Germinal center (tissue), 1 donor: Measurements from ENCODE around the gene CTNNA2.
"Not testable (repeated sequence)": the region's sequence is repeated elsewhere in the genome, so short reads cannot be mapped to it uniquely, and the experiment has no call there.

Experiments
- DNase-seq: peaks from one replicate; pipeline ENCODE4 v3.0.0; 2012; ENCODE audit warnings: mixed read lengths, low spot score

Gene CTNNA2

GRCh38 chr2:80148906-80149305 is 636.1 kb downstream of the CTNNA2 start:
- DNase-seq, result no peak

DNA sequence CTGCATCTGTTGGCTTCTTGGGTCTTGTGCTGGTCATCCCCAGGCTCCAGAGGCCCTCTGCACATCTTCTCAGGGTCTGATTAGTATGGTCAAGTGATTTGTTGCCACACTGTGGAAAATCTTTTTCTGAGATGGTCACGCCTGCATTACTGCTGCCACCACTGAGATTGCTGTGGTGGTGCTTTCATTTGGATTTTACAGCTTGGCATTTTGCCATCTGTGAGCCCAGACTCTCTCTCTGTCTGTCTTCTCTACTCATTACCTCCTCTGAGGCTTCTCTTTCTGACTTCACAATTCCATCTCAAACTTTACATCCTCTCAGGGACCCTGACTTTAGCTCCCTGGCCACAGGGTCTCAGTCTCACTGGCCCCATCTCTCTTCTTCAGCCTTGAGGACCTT is 637.1 kb downstream of the CTNNA2 start:
- no peak for DNase-seq

GRCh38 chr2:80151248-80151647 is 638.4 kb downstream of the CTNNA2 start:
- DNase-seq, result no peak

DNA sequence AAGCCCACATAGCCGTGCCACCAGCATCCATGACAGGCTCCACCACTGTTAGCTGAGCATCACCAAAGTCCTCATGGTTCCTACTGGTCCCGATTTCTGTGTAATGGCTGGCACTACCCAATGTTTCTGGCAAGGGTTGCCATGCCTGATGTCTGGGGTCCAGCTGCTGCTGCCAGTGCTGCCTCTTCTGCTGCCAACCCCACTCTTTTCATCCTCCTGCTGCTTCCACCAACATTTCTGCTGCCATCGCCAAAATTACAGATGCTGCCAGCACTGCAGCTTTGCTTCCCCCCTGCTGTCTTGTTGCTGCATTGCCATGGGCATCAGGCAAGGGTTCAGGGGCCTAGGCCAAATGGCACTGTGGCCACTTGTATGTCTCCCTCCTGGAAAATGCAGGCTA is 638.8 kb downstream of the CTNNA2 start:
- DNase-seq, result no peak

- no peak for DNase-seq
Measured at GRCh38 chr2:80153151-80153550, 640.3 kb downstream of the CTNNA2 start.

DNA sequence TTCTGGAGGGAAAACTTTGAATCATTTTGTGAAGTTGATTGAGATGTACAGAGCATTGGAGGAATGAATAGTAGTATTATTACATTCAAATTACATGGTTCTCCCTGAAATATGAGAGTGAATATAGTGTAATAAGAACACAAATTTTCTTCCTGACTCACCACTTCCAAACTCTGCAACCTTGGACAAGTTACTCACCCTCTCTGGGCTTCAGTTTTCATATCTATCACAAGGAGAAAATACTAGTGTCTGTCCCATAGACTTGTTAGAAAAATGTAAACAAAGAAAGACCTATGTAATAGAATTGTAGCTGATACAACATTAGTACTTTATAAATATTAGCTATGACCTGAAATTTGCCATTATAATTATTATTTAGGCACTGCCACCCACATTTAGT is 640.9 kb downstream of the CTNNA2 start:
- DNase-seq, result no peak

DNA sequence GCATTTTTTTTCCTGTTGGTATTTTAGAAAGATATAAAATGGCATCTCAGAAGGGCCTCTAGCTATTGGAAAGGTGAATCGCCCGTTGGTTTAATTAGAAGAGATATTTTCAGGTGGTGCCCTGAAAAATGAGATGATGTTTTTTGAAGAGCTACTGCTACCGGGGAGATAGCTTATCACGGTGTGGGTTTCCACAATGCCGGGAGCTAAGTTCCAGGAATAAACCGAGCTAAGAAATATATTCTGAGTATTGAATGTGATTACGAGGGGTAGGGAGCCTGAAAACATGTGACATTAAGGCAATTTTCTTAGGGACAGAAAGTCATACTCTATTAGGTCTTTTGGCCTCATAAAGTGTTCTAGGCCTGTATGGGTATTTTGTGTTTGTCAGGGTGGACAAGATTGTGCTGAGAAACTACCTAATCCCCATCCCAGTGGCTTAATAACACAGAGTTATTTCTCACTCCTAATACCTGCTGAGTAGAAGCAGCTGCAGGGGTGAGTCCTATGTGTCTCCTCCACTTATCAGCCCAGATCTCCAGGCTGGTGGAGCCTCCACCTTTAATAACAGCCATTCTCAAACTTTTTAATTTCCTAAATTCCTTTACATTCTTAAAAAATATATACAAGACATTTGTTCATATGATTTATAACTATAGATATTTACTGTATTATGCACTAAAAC is 641.5 kb downstream of the CTNNA2 start:
- no peak for DNase-seq

- no peak for DNase-seq
Measured at GRCh38 chr2:80164375-80164774, 651.5 kb downstream of the CTNNA2 start.

DNA sequence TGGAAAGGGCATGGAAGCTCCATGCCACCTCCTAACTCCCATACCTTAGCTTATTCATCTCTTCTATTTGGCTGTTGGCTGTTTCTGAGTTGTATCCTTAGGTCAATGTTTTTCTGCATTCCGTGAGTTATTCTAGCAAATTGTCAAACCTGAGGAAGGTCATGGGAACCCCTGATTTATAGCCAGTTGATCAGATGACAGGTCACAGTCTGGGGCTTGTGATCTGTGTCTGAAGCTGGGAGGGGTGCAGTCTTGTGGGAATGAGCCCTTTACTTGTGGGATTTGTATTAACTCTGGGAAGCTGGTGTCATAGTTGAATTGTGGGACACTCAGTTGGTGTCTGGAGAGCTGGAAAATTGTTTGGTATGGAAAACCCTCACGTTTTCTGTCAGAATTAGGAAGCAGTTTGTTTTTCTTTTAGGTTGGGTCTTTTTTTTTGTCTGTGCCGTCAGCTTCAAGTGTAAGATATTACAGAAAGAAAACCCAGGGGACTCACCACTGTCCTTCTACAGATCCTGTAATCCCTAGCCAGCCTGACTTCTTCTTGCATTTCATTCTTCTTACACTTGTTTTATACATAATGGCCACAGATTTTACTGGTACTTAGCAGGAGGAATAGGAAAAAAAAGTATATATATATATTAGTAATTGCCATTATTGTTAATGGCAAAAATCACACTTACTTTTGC is 653.8 kb downstream of the CTNNA2 start:
- DNase-seq, result no peak

DNA sequence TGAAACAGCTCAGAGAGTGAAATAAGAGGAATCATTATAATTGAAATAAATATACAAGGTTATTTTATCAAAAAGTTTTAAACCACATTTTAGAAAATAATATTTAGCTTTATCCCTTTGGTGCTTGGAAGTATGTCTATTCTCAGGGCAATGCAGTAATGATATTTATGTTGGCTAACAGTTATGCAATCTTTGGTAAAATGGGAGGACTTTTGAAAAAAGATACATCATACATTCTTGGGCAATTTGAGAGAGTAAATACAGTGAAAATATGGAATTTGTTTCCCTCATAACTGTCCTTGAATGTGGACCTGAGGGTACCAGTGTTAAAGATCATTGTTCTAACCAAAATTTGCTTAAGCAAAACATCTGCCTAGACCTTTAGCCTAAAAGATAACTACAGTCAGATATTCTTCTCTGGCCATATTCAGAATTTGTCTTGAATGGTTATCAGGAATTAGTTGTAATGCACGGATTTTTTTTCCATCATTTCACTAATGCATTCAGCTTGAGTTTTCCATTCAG is 654.5 kb downstream of the CTNNA2 start:
- DNase-seq, result no peak

- DNase-seq, result no peak
Measured at GRCh38 chr2:80168037-80168436, 655.2 kb downstream of the CTNNA2 start.

- no peak for DNase-seq
Measured at GRCh38 chr2:80168801-80169200, 656.0 kb downstream of the CTNNA2 start.

DNA sequence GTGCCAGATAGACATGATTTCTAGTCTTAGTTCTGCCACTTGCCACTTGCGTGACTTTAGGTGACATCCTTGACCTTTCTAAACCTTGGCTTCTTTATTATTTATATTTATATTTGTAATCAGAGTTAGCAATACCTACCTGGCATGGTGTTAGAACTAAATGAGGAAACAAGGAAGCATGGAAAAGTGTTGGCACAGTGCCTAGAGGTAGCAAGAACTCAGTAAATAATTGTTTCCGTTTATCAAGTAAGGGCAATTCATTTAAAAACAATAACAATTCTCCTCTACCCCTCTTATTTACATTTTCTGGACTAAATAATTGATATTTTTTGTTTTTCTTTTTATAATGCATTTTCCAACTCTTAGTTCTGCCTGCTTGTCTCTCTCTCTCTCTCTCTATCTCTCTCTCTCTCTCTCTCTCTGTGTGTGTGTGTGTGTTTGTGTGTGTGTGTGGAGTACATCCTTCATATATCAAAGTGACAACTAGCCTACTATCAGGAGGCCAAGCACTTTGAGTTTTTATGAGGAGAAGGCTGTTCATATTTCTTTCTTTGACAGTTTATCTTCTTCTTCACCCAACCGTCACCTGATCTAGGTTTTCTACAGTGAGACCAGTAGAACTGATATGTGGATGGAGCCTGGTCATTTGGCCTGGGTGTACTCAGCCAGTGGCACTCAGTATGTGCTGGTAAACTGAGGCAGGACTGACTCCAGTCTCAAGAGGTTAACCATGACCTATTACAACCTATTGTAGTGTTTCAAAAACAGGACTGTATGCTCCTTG is 657.2 kb downstream of the CTNNA2 start:
- DNase-seq, result no peak

GRCh38 chr2:80185091-80185490 is 672.2 kb downstream of the CTNNA2 start:
- no peak for DNase-seq

- DNase-seq, result no peak
Measured at GRCh38 chr2:80186262-80186661, 673.4 kb downstream of the CTNNA2 start.

DNA sequence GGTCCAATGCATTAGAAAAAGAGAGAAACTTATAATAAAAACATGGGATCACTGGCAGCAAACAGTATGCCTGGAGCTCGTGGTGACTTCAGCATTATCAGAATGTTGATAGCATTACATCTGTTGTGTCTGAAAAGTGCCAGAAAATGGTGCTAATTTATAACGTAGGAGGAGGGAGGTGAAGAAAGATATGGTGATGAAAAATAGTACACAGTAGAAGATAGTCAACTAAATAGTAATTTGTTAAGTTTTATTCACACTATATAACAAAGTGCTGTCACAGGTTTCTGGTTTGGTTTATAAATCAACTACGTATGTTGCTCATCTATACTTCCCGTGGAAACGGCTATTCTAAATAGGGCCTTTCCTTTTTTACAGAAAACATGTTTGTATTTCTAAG is 674.3 kb downstream of the CTNNA2 start:
- DNase-seq, result no peak

GRCh38 chr2:80190166-80190565 is 677.3 kb downstream of the CTNNA2 start:
- DNase-seq, result no peak

DNA sequence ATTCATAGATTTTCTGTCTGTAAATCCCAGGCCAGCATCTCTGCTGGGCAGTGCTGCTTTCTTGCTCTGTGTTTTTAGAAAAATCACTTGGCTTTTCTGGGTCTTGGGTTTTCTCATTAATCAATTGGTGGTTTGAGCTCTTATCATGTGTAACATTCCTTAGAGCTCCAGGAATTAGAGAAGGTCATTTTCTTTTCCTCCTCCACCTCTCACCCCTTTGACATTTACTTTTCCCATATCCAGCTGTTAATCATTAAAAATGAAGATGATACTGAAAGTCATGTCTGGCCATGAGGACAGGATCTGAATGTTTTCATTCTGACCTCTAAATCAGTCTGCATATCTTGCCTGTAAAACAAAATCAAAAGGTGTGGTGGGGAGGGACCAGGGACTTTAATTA is 680.7 kb downstream of the CTNNA2 start:
- no peak for DNase-seq

- no peak for DNase-seq
Measured at GRCh38 chr2:80195034-80195433, 682.2 kb downstream of the CTNNA2 start.

DNA sequence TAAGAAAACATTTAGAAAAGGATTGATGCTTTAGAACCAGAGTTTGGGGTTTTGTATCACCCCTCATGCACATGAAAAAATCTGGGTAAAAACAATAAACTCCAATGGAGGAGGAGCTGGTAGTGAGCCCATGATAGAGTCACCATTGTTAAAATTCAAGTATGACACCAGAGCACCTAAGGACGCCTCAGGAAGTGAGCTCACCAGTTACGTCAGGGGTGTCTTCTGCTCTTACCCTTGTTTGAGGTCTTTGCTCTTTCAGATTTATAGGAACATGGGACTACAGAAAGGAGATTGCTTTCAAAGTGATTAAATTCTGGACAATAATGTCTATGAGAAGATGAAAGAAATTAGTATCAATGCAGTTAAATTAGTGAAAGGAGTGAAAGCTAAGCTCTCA is 685.2 kb downstream of the CTNNA2 start:
- no peak for DNase-seq

DNA sequence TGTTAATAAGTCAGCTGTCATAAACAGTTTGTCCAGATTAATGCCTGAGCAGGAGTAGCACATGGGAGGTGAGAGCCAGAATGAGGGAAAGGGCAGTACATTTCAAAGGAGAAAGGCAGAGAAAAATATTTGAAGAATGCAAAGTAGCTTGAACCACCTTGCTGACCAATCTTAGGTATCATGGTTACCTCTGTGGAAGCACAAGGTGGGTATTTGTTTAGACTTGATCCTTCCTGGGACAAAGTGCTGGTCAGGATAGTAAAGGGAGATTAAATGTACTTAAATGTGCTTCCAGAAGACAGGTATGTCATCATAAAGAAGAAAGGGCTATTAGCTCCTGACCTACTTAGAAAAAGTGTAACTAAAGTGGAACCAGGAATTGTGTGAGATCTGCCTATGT is 686.7 kb downstream of the CTNNA2 start:
- no peak for DNase-seq

DNA sequence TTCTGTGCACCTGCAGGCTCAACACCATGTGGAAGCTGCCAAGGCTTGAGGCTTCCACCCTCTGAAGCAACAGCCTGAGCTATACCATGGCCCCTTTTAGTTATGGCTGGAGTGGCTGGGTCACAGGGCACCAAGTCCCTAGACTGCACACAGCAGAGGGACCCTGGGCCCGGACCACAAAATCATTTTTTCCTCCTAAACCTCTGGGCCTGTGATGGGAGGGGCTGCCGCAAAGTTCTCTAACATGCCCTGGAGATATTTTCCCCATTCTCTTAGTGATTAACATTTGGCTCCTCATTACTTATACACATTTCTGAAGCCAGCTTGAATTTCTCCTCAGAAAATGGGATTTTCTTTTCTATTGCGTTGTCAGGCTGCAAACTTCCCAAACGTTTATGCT is 691.1 kb downstream of the CTNNA2 start:
- DNase-seq, result not testable (repeated sequence)

DNA sequence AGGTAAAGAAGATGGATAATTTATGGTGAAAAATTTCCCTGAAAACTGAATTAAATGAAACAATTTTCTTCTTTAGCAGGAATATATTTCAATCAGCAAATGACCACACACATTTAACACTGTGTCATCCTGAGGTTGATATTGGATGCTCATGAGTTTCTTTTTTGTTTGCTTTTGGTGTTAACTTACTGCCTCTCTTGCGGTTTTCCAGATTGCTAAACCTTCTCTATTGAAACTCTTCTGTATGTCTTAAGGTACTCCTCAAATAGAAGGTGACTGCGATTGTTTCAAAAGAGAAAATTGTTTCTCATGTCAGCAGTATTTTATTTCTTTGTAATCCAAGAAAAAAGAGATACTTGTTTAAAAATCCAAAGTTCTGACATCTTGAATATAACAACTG is 692.6 kb downstream of the CTNNA2 start:
- no peak for DNase-seq
